T-helper 1 cell treated with Interleukin-12 subunit alpha and Interleukin-12 subunit beta and Interleukin-4 antibody, amounts not matched to agents 30 μg/mL and 1 μg/mL, for 36 hours (primary cell): ENCODE results near the gene YIPF2.

Experiments
- H3K27ac Mint-ChIP-seq: one replicate; pipeline ENCODE4 v1.8.0; 2021; ENCODE audit warnings: mild to moderate bottlenecking, mixed read lengths
- H3K27me3 Mint-ChIP-seq: one replicate; pipeline ENCODE4 v1.8.0; 2021; ENCODE audit warnings: low read depth, mixed read lengths
- H3K36me3 Mint-ChIP-seq: one replicate; pipeline ENCODE4 v1.8.0; 2021; ENCODE audit warnings: low read depth, mixed read lengths
- H3K4me1 Mint-ChIP-seq: one replicate; pipeline ENCODE4 v1.8.0; 2021; ENCODE audit warnings: low read depth, mixed read lengths
- H3K4me3 Mint-ChIP-seq: one replicate; pipeline ENCODE4 v1.8.0; 2021; ENCODE audit warnings: mild to moderate bottlenecking, moderate library complexity, mixed read lengths
- H3K9me3 Mint-ChIP-seq: one replicate; pipeline ENCODE4 v1.8.0; 2021; ENCODE audit warnings: mixed read lengths

The YIPF2 gene

DNA sequence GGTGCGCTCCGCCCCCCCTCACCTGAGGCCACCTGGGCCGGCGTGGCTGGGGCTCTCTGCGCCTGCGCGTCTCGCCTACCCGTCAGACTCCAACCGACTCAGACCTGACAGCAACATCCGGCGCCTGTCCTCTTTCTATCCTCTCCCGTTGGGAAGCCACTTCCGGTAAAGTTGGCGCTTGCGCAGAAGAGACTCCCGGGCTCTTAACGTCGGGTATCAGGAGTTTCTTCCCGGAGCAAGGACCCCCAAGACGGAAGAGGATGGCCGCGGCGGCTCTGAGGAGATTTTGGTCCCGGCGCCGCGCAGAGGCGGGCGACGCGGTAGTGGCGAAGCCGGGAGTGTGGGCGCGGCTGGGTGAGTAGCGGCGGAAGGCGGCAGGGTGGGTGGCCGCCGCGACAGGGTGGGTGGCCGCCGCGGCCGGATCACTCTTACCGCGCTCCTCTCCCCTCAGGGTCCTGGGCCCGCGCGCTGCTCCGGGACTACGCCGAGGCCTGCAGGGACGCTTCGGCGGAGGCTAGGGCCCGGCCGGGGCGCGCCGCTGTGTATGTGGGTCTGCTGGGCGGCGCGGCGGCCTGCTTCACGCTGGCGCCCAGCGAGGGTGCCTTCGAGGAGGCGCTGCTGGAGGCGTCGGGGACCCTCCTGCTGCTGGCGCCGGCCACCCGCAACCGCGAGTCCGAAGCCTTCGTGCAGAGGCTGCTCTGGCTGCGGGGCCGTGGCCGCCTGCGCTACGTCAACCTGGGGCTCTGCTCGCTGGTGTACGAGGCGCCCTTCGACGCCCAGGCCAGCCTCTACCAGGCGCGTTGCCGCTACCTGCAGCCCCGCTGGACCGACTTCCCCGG lies at the start of gene YIPF2, which contains the start of gene TIMM29:
Gene YIPF2 (minus strand): TSS at position 77 of the 839 bp plus-strand sequence. CDS start 229 bp downstream, outside the sequence.
Gene TIMM29 (plus strand): TSS at position 249 of the 839 bp plus-strand sequence. CDS start 12 bp downstream, at position 261.
- Mint-ChIP-seq H3K4me3 (peak within 1 kb of the TSS; percentile 92), H3K36me3 (peaks cover 16% of the 10 kb centered on the region), H3K27ac (peak within 1 kb of the TSS; percentile 88), H3K4me1 (peaks cover 15% of the 10 kb centered on the region), H3K27me3 (no peaks in the 10 kb centered on the region), H3K9me3 (no peaks in the 10 kb centered on the region)

DNA sequence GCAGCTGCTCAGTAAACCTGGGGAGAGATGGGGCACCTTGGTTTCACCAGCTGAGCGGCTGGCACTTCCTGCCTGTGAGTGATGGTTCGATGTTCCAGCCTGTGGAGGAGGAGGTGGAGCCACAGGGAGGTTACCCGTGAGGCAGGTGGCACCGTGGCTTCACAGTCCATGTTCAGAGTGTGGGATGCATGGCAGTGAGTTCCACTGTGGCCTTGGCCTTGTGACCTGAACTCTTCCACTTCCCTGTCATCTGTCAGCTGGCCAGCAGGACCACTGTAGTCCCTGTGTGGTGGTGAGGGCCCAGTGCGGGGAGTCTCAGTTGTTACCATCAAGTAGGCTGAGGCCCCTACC lies 49.3 kb upstream of the YIPF2 start:
- Mint-ChIP-seq H3K4me3 (no peak overlapping the region), H3K27me3 (no peaks in the 10 kb centered on the region), H3K4me1 (peaks cover 13% of the 10 kb centered on the region), H3K9me3 (no peaks in the 10 kb centered on the region), H3K36me3 (peaks cover 1% of the 10 kb centered on the region), H3K27ac (no peak overlapping the region)

DNA sequence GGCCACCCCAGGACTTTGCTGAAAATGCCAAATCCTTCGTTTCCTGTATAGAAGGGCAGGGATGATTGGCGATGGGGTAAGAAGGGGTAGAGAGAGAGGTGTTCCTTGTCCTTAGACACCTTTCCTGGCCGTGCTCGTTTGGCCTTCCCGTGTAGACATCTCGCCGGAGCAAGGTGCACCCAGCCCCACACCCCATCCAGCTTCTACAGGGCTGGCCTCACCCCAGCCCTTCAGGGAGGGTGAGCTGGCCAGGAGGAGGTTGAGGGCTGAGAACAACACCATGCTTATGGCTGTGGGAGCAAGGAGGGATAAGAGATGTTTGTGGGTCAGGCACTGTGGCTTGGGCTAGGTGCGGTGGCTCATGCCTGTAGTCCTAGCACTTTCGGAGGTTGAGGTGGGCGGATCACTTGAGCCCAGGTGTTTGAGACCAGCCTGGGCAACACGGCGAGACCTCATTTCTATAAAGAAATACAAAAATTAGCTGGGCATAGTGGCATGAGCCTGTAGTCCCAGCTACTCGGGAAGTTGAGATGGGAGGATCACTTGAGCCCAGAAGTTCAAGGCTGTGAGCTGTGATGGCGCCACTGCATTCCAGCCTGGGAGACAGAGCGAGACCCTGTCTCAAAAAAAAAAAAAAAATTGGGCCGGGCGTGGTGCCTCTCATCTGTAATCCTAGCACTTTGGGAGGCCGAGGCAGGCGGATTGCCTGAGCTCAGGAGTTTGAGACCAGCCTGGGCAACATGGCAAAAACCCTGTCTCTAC lies 47.9 kb upstream of the YIPF2 start:
- peaks cover 13% of the 10 kb centered on the region for H3K4me1 Mint-ChIP-seq
- H3K4me3 Mint-ChIP-seq, result no peak overlapping the region
- no peaks in the 10 kb centered on the region for H3K9me3 Mint-ChIP-seq
- H3K27me3 Mint-ChIP-seq, result no peaks in the 10 kb centered on the region
- H3K27ac Mint-ChIP-seq, result no peak overlapping the region
- H3K36me3 Mint-ChIP-seq, result peaks cover 1% of the 10 kb centered on the region

DNA sequence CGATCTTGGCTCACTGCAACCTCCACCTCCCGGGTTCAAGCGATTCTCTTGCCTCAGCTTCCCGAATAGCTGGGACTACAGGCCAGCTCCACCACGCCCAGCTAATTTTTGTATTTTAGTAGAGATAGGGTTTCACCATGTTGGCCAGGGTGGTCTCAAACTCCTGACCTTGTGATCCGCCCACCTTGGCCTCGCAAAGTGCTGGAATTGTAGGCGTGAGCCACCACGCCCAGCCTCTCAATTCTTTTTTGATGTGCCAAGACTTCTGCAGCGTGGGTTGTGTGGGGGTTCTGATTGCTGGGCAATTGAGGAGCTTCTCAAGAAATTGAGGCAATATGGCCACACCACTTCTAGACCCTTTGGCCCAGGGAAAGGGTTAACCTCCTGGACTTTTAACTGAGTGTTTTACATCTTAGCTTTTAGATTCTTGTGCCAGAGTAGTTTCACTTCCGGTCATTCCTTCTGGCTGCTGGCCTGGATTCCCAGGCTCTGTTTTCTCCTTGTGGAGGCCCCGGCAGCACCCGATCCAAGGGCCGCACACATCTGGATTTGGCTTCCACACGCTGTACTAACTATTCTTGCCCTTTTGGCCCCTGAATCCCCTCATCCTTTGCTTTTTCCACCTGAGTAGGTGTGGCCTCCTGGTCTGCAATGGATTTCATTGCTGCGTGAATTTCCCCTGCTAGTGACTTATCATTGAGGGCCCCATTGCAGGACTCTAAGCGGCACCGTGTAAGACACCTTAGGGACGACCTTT lies 47.1 kb upstream of the YIPF2 start:
- no peaks in the 10 kb centered on the region for H3K27me3 Mint-ChIP-seq
- no peak overlapping the region for H3K27ac Mint-ChIP-seq
- peaks cover 13% of the 10 kb centered on the region for H3K4me1 Mint-ChIP-seq
- H3K9me3 Mint-ChIP-seq, result no peaks in the 10 kb centered on the region
- peaks cover 1% of the 10 kb centered on the region for H3K36me3 Mint-ChIP-seq
- H3K4me3 Mint-ChIP-seq, result no peak overlapping the region

DNA sequence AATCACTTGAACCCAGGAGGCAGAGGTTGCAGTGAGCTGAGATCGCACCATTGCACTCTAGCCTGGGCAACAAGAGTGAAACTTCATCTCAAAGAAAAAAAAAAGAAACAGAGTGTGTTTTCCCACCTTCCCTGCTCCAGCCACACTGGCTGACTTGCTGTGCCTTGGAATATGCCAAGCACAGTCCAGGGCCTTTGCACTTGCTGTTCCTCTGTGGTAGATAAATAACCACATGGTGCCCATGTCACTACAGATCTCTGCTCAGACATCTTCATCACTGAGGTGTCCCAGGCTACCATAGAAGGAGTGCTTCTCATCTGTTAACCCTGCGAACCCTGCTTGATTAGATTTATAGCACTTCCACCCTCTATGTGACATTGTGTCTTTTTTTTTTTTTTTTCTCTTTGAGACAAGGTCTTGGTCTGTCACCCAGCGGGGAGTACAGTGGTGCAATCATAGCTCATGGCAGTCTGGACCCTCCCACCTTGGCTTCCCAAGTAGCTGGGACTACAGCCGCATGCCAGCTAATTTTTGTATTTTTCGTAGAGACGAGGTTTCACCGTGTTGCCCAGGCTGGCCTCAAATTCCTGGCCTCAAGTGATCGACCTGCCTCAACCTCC lies 42.8 kb upstream of the YIPF2 start:
- H3K9me3 Mint-ChIP-seq, result no peaks in the 10 kb centered on the region
- H3K4me1 Mint-ChIP-seq, result peaks cover 12% of the 10 kb centered on the region
- H3K36me3 Mint-ChIP-seq, result peaks cover 1% of the 10 kb centered on the region
- H3K27me3 Mint-ChIP-seq, result no peaks in the 10 kb centered on the region
- no peak overlapping the region for H3K27ac Mint-ChIP-seq
- H3K4me3 Mint-ChIP-seq, result no peak overlapping the region

DNA sequence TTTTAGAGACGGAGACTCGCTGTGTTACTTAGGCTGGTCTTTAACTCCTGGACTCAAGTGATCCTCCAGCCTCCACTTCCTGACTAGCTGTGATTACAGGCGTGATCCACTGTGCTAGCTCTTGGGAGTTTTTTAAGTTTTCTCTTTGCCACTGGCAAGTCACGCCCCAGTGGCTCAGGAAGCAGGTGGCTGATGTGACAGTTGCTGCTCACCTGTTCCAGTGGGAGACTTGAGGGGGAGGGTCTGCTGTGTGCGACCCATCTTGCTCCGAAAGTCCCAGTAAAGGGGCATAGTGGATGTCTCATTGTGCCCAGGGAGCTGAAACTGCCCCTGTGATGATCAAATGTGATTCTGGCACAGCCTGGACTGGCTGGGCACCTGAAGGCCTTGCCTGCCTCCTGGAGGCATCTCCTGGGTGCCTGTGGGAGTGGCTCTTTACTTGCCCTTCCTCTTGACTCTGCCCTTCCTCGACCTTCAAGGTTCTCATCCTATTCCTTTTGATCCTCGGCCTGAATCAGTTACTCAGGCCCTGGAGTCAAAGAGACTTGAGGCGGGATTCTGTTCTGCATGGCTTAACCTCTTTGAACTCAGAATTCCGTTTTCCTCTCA lies 40.2 kb upstream of the YIPF2 start:
- Mint-ChIP-seq H3K27me3 (no peaks in the 10 kb centered on the region), H3K4me1 (peaks cover 16% of the 10 kb centered on the region), H3K27ac (no peak overlapping the region), H3K4me3 (no peak overlapping the region), H3K36me3 (peaks cover 2% of the 10 kb centered on the region), H3K9me3 (no peaks in the 10 kb centered on the region)

DNA sequence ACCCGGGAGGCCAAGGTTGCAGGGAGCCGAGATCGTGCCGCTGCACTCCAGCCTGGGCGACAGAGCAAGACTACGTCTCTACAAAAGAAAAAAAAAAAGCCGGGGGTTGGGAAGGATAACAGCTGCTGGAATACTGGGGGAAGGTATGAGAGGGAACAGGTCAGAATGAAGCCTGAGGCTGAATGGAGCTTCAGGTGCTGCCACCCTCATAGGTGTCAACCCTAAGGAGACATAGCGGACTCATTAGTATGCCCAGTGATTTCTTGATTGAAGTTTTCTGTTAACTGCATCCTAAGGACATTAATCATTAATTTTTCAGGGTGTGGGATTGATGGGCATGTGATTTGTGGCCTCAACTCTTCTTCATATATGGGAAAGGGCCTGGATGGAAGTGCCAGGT lies 38.4 kb upstream of the YIPF2 start:
- H3K4me3 Mint-ChIP-seq, result no peak overlapping the region
- no peaks in the 10 kb centered on the region for H3K27me3 Mint-ChIP-seq
- no peaks in the 10 kb centered on the region for H3K9me3 Mint-ChIP-seq
- no peak overlapping the region for H3K27ac Mint-ChIP-seq
- peaks cover 6% of the 10 kb centered on the region for H3K36me3 Mint-ChIP-seq
- H3K4me1 Mint-ChIP-seq, result peaks cover 33% of the 10 kb centered on the region

DNA sequence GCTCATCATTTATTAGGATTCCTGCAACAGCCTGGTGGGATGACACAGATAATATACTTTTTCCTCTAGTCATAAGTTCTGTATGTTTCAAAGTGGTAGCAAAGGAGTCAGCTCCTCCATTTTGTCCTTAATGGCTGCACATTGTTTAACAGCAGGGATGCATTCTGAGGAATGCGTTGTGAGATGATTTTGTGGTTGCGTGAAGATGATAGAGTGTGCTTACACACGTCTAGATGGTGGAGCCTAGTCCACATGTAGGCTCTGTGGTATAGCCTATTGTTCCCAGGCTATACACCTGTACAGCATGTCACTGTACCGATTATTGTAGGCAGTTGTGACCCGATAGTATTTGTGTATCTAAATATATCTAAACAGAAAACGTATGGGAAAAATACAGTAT lies 37.0 kb upstream of the YIPF2 start:
- Mint-ChIP-seq H3K36me3 (peaks cover 6% of the 10 kb centered on the region), H3K27me3 (no peaks in the 10 kb centered on the region), H3K4me1 (peaks cover 38% of the 10 kb centered on the region), H3K4me3 (no peak overlapping the region), H3K9me3 (no peaks in the 10 kb centered on the region), H3K27ac (no peak overlapping the region)

DNA sequence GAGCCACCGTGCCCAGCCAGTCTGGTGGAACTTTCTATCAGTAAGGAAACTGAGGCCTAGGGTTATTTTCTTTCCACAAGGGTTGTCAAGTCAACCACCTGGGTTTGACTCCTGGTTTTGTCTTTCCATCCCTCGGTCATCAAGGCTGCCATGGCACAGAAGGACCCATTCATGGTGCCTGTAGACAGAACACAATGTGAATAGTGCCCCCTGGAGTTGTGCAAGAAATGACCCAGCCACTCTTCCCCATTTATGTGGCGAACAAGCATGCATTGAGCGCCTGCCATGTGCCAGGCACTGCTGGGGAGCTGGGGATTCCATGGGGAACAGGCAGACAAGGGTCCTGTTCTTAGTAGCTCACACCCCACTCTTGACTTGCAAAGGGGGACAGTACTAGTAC lies 36.5 kb upstream of the YIPF2 start:
- no peak overlapping the region for H3K4me3 Mint-ChIP-seq
- H3K27me3 Mint-ChIP-seq, result no peaks in the 10 kb centered on the region
- peaks cover 39% of the 10 kb centered on the region for H3K4me1 Mint-ChIP-seq

DNA sequence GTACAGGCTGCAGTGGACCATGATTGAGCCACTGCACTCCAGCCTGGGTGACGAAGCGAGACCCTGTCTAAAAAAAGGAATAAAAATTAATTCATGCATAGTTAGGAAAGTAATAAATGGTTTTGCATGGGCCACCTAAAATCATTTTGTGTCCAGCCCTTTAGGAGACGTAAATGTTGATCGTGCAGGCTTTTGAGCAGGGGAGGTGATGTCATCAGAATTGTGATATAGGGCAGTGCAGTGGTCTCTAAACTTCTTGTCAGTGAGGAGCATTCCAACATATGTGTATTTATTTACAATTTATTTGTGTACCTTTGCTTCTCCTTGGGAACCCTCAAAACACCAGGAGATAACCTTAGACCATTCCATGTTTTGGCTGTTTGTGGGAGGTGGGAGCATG lies 35.4 kb upstream of the YIPF2 start:
- Mint-ChIP-seq H3K27me3 (no peaks in the 10 kb centered on the region), H3K27ac (peak overlapping the region; percentile 77), H3K4me1 (peaks cover 43% of the 10 kb centered on the region), H3K9me3 (no peaks in the 10 kb centered on the region), H3K36me3 (peaks cover 6% of the 10 kb centered on the region), H3K4me3 (peak overlapping the region; percentile 37)

More for the DNA sequence above, 36.5 kb upstream of the YIPF2 start:
- H3K9me3 Mint-ChIP-seq, result no peaks in the 10 kb centered on the region
- no peak overlapping the region for H3K27ac Mint-ChIP-seq
- peaks cover 6% of the 10 kb centered on the region for H3K36me3 Mint-ChIP-seq

DNA sequence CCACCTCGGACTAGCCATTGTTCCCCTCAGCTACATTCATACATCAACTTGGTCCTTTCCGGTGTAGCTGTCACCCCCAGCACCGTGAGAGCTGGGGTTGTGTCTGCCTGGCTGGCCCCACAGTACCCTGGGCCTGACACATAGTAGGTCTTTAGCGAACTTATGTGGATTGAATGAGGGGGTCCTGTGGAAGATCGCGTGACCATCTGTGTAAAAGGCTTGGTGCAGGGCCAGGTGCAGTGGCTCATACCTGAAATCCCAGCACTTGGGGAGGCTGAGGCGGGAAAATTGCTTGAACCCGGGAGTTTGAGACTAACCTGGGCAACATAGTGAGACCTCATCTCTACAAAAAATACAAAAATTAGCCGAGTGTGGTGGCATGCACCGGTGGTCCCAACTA lies 34.4 kb upstream of the YIPF2 start:
- Mint-ChIP-seq H3K27me3 (no peaks in the 10 kb centered on the region), H3K36me3 (peaks cover 6% of the 10 kb centered on the region), H3K27ac (peak overlapping the region; percentile 36), H3K4me1 (peaks cover 35% of the 10 kb centered on the region), H3K4me3 (peak overlapping the region; percentile 91), H3K9me3 (no peaks in the 10 kb centered on the region)

DNA sequence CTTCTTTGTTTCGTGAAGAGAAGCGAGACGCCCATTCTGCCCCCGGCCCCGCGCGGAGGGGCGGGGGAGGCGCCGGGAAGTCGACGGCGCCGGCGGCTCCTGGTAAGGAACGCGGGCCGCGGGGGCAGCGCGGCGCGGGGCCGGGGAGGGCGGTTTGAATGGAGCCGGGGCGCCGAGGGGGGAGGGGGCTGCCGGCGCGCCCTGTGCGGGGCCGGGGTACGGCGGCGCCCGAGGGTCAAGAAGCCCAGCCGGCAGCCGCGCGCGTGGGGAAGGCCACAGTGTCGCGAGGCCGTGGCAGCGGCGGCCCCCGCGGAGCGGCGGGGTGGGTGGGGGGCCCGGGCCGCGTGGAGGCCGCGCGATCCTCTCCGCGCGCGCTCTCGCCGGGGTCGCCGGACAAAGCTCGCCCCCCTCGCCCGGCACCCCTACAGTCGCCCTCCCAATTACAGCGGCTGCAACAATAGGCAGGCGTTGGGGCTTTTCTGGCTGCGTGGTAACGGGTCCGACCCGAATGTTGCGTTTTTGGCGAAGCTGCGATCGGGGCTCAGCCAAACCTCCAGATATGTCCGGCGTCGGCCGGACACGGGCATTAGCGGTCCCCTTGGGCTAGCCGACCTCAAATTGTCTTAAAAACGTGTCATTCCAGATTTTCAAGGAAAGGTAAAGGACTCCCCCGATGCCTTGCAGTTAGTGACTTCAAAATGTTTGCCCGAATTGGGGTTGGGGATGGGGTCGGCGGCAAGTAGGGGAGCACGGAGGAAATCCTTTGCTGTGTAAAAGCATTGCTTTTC lies 32.8 kb upstream of the YIPF2 start:
- Mint-ChIP-seq H3K27me3 (no peaks in the 10 kb centered on the region), H3K36me3 (peaks cover 6% of the 10 kb centered on the region), H3K4me1 (peaks cover 35% of the 10 kb centered on the region), H3K4me3 (peak overlapping the region; percentile 91), H3K9me3 (no peaks in the 10 kb centered on the region), H3K27ac (peak overlapping the region; percentile 86)

DNA sequence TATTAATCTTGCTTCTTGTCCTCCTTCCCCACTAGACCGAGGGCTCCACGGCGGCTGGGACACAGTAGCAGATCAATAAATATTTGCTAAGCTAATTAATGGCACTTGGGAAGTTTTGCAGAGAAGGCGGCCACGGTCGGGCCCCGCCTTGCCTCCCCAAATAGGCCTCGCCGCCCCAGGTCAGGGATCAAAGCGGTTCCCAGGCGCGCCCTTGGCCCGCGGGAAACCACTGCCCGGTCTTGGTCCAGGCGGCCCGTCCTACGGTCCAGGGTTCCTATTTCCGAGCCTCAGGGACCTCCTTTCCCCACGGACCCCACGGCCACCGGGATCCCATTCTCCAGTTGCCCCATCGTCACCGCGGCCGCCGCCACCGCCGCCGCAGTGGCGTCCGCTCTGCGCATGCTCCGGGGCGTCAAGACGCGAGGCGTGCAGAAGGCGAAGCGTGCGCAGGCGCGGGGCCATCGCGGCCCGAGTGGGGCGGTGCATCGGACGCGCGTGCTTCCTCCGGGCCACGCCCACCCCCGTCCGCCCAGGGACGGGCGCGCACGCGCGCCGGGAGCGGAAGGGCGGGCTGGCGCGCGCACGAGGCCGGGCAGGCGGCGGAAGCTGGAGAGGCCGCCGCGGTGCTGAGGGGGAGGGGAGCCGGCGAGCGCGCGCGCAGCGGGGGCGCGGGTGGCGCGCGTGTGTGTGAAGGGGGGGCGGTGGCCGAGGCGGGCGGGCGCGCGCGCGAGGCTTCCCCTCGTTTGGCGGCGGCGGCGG lies 32.1 kb upstream of the YIPF2 start, which contains the start of gene SMARCA4:
Gene SMARCA4 (plus strand): TSS at position 717 of the 759 bp plus-strand sequence. CDS start 23,122 bp downstream, outside the sequence.
- H3K27ac Mint-ChIP-seq, result peak within 1 kb of the TSS; percentile 86
- no peaks in the 10 kb centered on the region for H3K27me3 Mint-ChIP-seq
- H3K4me1 Mint-ChIP-seq, result peaks cover 35% of the 10 kb centered on the region
- peak within 1 kb of the TSS; percentile 91 for H3K4me3 Mint-ChIP-seq
- H3K36me3 Mint-ChIP-seq, result peaks cover 6% of the 10 kb centered on the region
- no peaks in the 10 kb centered on the region for H3K9me3 Mint-ChIP-seq
